GM12892 (cell line): Measurements from ENCODE around the gene TRIM8.
A peak's percentile ranks its signal among the peaks of the same experiment; 100 is the strongest.

Experiments used
- POLR2AphosphoS5 ChIP-seq: IDR thresholded peaks from 2 replicates; pipeline ENCODE4 v1.6.1; 2011; ENCODE audit warnings: low read depth, low read length, control low read depth
- TAF1 ChIP-seq: IDR thresholded peaks from 2 replicates; pipeline ENCODE4 v1.6.1; 2011; ENCODE audit warnings: low read depth, mild to moderate bottlenecking, control low read depth, low read length, borderline replicate concordance

GRCh38 chr10:102651455-102652169, 7.3 kb downstream of the TRIM8 start:
- TF ChIP-seq TAF1 (no peak), POLR2AphosphoS5 (0 out of 2 replicates have a peak, but pooled peaks have one; percentile 27)
